ENCODE results near the gene GABRB2. TPM values are rescaled to one million over a fixed set of nuclear protein-coding genes. Genes with fewer than 3 reads are reported as not detected.

Gene GABRB2
- not detected in 2 replicates for total RNA-seq

DNA sequence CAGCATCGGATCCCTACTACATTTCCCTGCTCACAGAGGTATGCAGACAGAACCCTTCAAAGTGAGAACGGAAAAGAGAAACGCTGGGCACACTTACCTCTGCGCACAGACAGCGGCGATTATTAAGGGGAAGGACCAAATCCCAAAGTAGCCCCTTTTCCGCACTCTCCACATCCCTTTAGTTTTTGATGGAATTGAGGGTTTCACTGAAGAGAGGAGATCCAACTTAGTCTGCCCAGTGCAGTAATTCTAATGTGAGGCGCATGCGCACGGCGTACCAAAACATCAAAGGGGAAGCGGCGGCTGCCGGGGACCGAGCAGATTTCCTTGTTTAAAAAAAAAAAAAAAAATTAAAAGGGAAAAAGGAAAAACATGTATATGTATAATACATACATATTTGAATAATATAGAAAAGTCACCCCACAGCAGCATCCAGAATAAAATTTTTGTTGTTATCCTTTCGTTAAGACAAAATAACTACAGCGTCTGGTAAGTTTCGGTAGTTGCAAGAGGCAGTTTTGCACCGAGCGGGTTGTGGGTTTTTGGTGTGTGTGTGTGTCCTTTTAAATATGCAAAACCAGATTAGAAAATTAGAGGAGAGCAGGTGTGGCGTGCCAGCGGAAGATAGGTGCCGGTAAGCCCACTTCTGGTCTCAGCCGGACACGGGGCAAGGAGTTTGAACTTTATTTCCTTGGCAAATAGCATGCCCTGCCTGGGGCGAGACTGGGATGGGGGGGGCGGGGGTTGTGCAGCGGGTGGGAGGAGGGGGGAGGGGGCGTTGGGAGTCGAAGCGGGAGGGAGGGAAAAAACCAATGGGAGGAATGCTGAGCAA, at the start of gene GABRB2:
GABRB2 (minus strand) TSS at position 256 of the 832 bp plus-strand sequence; CDS start at position 174, 82 bp downstream.

Other genes starting within 250 kb of the GABRB2 start
- not detected in 2 replicates for gene GABRA6, start 139.0 kb upstream of the GABRB2 start, total RNA-seq